ENCODE measurements around the gene BEX5. TPM values are rescaled to one million over a fixed set of nuclear protein-coding genes. Genes with fewer than 3 reads are reported as not detected.
"Not testable (repeated sequence)": the region's sequence is repeated elsewhere in the genome, so short reads cannot be mapped to it uniquely, and the experiment has no call there.

The BEX5 gene
- total RNA-seq, 1 experiment from 2014 or later = not detected

- DNase-seq (ENCODE audit: unreplicated experiment) = peak; percentile 25
- Mint-ChIP-seq H3K27me3 (ENCODE audit: insufficient read depth, unreplicated experiment) (peaks cover 82% of the 10 kb centered on the region), H3K4me3 (ENCODE audit: unreplicated experiment) (no peak overlapping the region), H3K27ac (ENCODE audit: low read depth, unreplicated experiment) (no peak overlapping the region), H3K4me1 (ENCODE audit: insufficient read depth, unreplicated experiment) (no peaks in the 10 kb centered on the region), H3K9me3 (ENCODE audit: unreplicated experiment) (no peaks in the 10 kb centered on the region), H3K36me3 (ENCODE audit: insufficient read depth, unreplicated experiment) (no peaks in the 10 kb centered on the region)
- CTCF ChIA-PET = interaction anchor here (0.7 to 1.5 kb wide), 4 partner anchors 10 to 1047 kb away, joined by 3 to 9 read pairs (median 4); no protein-coding TSS in a partner anchor
- intact Hi-C loops (cut with micrococcal nuclease) = no loop called here
- BruUV-seq (replicated peaks) = no TSS peak
- peak; percentile 46 for TF ChIP-seq CTCF (IDR thresholded peaks at IDR 0.05; ENCODE audit: unreplicated experiment)
- POLR2A ChIA-PET = no interaction called here
These were observed 26.3 kb downstream of the BEX5 start for GRCh38 chrX:102129473-102129872.

GRCh38 chrX:102126863-102127262, 28.9 kb downstream of the BEX5 start:
- Mint-ChIP-seq H3K4me1 (ENCODE audit: insufficient read depth, unreplicated experiment) (no peaks in the 10 kb centered on the region), H3K36me3 (ENCODE audit: insufficient read depth, unreplicated experiment) (no peaks in the 10 kb centered on the region), H3K4me3 (ENCODE audit: unreplicated experiment) (no peak overlapping the region), H3K9me3 (ENCODE audit: unreplicated experiment) (no peaks in the 10 kb centered on the region), H3K27ac (ENCODE audit: low read depth, unreplicated experiment) (no peak overlapping the region), H3K27me3 (ENCODE audit: insufficient read depth, unreplicated experiment) (peaks cover 76% of the 10 kb centered on the region)
- BruUV-seq (replicated peaks) = no TSS peak
- no peak for DNase-seq (ENCODE audit: unreplicated experiment)
- intact Hi-C loops (cut with micrococcal nuclease) = no loop called here
- ChIA-PET POLR2A (no interaction called here), CTCF (no interaction called here)
- no peak for TF ChIP-seq CTCF (IDR thresholded peaks at IDR 0.05; ENCODE audit: unreplicated experiment)

- H3K27ac Mint-ChIP-seq (ENCODE audit: low read depth, unreplicated experiment); CTCF ChIA-PET; BruUV-seq (replicated peaks); DNase-seq (ENCODE audit: unreplicated experiment); H3K9me3 Mint-ChIP-seq (ENCODE audit: unreplicated experiment); H3K4me1 Mint-ChIP-seq (ENCODE audit: insufficient read depth, unreplicated experiment); POLR2A ChIA-PET; intact Hi-C loops (cut with micrococcal nuclease); H3K4me3 Mint-ChIP-seq (ENCODE audit: unreplicated experiment); H3K36me3 Mint-ChIP-seq (ENCODE audit: insufficient read depth, unreplicated experiment): not testable (repeated sequence)
- peaks cover 70% of the 10 kb centered on the region for H3K27me3 Mint-ChIP-seq (ENCODE audit: insufficient read depth, unreplicated experiment)
These were observed 29.5 kb downstream of the BEX5 start for GRCh38 chrX:102126080-102126818.

GRCh38 chrX:102125436-102125835, 30.3 kb downstream of the BEX5 start, which contains the start of gene TCEAL2:
TSS of gene TCEAL2 (plus strand) at chrX:102125679. CDS start at chrX:102126831, 1,152 bp downstream.
- CTCF ChIA-PET; H3K9me3 Mint-ChIP-seq (ENCODE audit: unreplicated experiment); DNase-seq (ENCODE audit: unreplicated experiment); H3K4me1 Mint-ChIP-seq (ENCODE audit: insufficient read depth, unreplicated experiment); H3K4me3 Mint-ChIP-seq (ENCODE audit: unreplicated experiment); POLR2A ChIA-PET; H3K36me3 Mint-ChIP-seq (ENCODE audit: insufficient read depth, unreplicated experiment); H3K27ac Mint-ChIP-seq (ENCODE audit: low read depth, unreplicated experiment); intact Hi-C loops (cut with micrococcal nuclease); BruUV-seq (replicated peaks): not testable (repeated sequence)
- peaks cover 62% of the 10 kb centered on the region for H3K27me3 Mint-ChIP-seq (ENCODE audit: insufficient read depth, unreplicated experiment)

GRCh38 chrX:102125014-102125413, 30.8 kb downstream of the BEX5 start:
- DNase-seq (ENCODE audit: unreplicated experiment); CTCF ChIA-PET; POLR2A ChIA-PET; H3K27ac Mint-ChIP-seq (ENCODE audit: low read depth, unreplicated experiment); H3K36me3 Mint-ChIP-seq (ENCODE audit: insufficient read depth, unreplicated experiment); intact Hi-C loops (cut with micrococcal nuclease); H3K9me3 Mint-ChIP-seq (ENCODE audit: unreplicated experiment); H3K4me3 Mint-ChIP-seq (ENCODE audit: unreplicated experiment); H3K4me1 Mint-ChIP-seq (ENCODE audit: insufficient read depth, unreplicated experiment); BruUV-seq (replicated peaks): not testable (repeated sequence)
- peaks cover 58% of the 10 kb centered on the region for H3K27me3 Mint-ChIP-seq (ENCODE audit: insufficient read depth, unreplicated experiment)
